Stimulated activated CD4-positive, alpha-beta T cell treated with anti-CD3 and anti-CD28 coated beads, Interleukin-1b, Interleukin-23, amount 100 ng/mL, for 1 hour (primary cell): ENCODE results near the gene EPHA8.

Experiments used
- DNase-seq, 2 donors: peaks; one replicate each; pipeline ENCODE4 v3.0.0-alpha.2; 2020; ENCODE audit warnings: low read depth in 2 of 2

The EPHA8 gene

GRCh38 chr1:22567197-22567596 is 3.9 kb downstream of the EPHA8 start:
- DNase-seq = no peak

GRCh38 chr1:22567994-22568393 is 4.7 kb downstream of the EPHA8 start:
- DNase-seq = no peak

- no peak for DNase-seq
These were observed 6.0 kb downstream of the EPHA8 start for GRCh38 chr1:22569269-22569668.

DNA sequence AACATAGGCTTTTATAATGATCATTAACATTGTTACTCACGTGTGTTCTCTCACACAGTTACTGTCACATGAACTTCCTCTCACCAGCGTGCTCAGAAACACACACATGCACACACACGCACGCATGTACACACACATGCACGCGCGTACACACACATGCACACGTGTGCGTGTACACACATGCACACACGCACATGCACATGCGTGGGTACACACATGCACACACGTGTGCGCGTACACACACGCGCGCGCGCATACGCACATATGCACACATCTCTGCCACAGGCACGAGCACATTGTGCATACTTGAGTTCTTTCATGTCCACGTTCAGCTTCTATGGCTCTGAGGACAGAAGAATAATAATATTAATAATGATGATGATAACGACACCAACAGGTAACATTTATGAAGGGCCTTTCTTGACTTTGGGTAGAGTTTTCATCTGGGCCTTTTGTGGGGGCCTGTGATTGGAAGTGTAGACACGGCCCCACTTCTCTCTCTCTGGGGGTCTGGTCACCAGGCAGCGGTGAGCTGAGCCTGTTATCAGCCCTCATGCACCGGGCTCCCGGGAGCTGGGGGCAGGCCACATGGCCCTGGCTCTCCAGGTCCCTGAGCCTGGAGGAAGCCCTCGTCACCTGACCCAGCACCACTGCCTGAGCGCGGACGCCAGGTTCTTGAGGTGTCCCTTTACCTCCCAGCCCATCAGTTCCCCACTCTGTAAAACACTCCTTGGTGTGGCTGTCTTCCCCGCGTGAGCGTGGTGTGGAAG is 7.0 kb downstream of the EPHA8 start:
- no peak for DNase-seq

DNA sequence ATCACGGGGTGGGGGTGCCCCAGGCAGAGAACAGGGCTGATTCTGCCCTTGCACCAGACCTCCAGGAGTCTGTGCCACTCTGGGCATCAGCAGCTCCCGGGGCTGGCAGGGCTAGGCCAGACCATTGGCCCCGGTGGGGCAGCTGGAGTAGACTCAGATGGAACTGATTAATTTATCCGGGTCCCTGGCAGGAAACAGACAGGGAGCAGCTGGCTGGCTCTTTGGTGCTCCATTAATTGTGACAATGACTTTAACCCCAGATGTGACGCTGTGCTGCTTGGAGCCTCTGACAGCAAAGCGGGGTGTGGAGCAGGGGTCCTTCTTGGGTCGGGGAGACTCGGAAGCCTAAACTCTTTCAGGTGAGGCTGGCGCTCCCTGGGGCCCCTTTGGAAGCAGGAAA is 9.5 kb downstream of the EPHA8 start:
- no peak for DNase-seq

- DNase-seq = no peak
These were observed 9.9 kb downstream of the EPHA8 start for GRCh38 chr1:22573237-22573636.

- DNase-seq = no peak
These were observed 12.4 kb downstream of the EPHA8 start for GRCh38 chr1:22575532-22576149.

- DNase-seq = no peak
These were observed 12.9 kb downstream of the EPHA8 start for GRCh38 chr1:22576150-22576544.

DNA sequence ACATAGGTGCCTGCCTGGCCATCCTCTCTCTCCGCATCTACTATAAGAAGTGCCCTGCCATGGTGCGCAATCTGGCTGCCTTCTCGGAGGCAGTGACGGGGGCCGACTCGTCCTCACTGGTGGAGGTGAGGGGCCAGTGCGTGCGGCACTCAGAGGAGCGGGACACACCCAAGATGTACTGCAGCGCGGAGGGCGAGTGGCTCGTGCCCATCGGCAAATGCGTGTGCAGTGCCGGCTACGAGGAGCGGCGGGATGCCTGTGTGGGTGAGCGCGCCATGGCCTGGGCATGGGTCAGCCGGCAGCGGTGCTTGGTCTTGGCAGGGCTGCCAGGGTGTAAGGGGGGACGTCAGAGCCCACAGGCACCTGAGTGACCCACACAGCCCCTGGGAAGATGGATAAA is 13.3 kb downstream of the EPHA8 start:
- DNase-seq = no peak

DNA sequence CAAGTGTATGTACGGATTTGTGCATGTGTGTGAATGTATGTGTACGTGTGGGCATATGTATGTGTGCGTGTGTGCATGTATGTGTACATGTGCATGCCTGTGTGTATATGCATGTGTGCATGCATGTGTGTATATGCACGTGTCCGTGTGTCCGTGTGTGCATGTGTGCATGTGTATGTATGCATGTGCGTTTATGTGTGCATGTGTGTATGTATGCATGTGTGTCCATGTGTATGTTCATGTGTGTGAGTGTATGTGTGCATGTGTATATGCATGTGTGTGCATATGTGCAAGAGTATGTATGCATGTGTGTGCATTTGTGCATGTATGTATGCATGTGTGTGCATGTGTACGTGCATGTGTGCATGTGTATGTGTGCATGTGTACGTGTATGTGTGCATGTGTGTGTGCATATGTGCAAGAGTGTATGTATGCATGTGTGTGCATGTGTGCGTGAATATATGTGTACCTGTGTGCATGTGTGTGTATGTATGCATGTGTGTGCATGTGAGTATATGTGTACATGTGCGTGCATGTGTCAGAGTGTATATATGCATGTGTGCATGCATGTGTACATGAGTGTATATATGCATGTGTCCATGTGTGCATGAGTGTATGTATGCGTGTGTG is 15.6 kb downstream of the EPHA8 start:
- DNase-seq = no peak

GRCh38 chr1:22579541-22580155 is 16.4 kb downstream of the EPHA8 start:
- DNase-seq = no peak

GRCh38 chr1:22582661-22583635 is 19.7 kb downstream of the EPHA8 start:
- DNase-seq = no peak

GRCh38 chr1:22584001-22584562 is 20.8 kb downstream of the EPHA8 start:
- DNase-seq = no peak

DNA sequence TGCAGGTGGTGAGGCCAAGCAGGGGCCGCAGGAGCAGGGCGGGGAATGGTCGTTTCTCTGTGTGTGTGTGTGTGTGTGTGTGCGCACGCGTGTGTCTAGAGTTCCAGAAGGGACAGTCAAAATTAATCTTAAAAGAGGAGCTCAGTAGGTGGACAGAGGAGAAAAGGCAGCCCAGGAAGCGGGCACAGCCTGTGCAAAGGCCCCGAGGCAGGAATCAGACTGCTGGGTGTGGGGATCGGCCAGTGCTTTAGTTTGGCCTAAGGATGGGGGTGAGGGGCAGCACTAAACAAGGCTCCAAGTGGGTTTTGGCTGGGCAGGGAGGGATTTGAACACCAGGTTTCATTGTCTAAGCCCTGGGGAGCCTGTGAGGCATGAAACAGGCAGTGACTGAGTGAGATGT is 21.7 kb downstream of the EPHA8 start:
- DNase-seq = no peak

GRCh38 chr1:22585471-22585870 is 22.2 kb downstream of the EPHA8 start:
- no peak for DNase-seq

- no peak for DNase-seq
These were observed 23.3 kb downstream of the EPHA8 start for GRCh38 chr1:22586356-22587130.

GRCh38 chr1:22587247-22587646 is 24.0 kb downstream of the EPHA8 start:
- no peak for DNase-seq

DNA sequence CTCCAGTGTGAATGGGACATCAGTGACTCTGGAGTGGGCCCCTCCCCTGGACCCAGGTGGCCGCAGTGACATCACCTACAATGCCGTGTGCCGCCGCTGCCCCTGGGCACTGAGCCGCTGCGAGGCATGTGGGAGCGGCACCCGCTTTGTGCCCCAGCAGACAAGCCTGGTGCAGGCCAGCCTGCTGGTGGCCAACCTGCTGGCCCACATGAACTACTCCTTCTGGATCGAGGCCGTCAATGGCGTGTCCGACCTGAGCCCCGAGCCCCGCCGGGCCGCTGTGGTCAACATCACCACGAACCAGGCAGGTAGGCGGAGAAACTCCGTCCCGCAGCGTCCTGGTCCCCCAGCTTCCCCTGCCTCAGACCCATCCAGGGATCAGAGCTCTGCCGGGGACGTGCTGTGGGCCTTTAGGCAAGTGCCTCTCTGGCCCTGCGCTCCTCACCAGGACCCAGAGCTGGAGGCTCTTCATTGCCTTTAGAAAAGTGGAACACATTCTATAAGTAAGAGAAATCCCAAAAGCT is 25.7 kb downstream of the EPHA8 start:
- DNase-seq = no peak

- no peak for DNase-seq
These were observed 28.3 kb downstream of the EPHA8 start for GRCh38 chr1:22591576-22591975.

DNA sequence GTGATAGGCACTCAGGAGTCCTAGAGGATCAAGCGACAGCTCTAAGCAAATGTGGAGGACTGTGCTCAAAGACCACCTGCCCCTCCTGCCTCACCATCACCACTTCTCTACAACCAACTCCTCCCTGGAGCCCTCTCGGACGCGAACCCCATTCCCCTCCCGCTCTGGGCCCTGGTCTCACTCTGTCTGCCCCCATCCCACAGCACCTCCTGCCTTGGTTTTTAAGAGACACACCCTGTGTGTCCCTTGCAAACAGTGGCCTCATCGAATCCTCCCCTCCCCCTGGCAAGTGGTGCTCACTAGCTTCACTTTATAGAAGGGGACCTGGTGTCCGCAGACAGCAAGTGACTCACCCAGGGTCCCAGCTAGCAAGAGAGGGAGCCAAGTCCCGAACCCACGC is 28.8 kb downstream of the EPHA8 start:
- DNase-seq = no peak
